ENCODE measurements around the gene ITGB2.

The ITGB2 gene

DNA sequence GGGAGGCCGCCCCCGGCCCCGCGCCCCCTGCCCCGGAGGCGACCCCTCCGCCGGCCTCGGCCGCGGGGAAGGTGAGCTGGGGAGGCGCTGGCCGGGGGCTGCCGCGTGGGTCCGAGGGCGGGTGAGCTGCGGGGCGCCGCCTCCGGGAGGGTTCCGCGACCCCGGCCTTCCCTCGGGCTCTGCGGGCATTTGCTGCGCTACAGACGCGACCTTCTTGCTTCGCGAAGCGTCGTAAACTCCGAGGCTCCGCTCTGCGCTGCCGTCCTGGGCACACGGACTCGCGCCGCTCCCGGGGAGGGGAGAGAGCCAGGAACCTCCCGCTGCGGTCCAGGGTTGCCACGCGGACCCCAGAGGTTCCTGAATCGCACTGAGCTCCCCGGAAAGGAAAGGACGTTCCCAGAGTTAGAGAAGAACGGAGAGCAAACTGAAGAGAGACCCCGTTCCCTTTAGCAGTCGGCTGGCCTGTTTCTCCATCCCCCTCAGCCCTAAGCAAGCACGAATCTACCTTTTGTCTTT is 19.5 kb upstream of the ITGB2 start:
- peak; percentile 10 for DNase-seq (ENCODE audit: low spot score)

DNA sequence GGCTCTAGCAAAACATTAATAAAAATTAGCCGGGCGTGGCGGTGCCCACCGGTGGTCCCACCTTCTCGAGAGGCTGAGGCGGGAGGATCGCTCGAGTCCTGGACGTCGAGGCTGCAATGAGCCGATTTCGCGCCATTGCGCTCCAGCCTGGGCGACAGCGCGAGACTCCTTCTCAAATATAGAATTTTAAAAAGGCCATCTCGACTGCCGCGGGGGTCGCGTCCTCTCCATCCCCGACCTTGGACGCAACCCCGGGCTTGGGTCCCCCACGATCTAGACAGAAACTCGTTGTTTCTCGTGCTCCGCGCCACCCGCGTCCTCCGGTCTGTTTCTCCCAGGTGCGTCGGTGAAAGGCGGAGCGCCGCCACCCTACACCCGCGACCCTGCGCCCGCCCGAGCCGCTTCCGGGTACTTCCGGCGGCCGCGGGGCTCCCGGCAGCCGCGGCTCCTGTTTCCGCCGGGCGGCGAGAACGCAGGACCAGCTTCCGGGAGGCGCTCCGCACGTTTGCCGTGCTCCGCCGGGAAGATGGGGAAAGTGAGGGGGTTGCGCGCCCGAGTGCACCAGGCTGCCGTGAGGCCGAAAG is 18.9 kb upstream of the ITGB2 start, which contains the start of gene SLX9:
Gene SLX9, plus strand, starts transcription at position 498 of the 584 bp plus-strand sequence. Its CDS starts 29 bp downstream, at position 527.
- peak; percentile 93 for DNase-seq (ENCODE audit: low spot score)

DNA sequence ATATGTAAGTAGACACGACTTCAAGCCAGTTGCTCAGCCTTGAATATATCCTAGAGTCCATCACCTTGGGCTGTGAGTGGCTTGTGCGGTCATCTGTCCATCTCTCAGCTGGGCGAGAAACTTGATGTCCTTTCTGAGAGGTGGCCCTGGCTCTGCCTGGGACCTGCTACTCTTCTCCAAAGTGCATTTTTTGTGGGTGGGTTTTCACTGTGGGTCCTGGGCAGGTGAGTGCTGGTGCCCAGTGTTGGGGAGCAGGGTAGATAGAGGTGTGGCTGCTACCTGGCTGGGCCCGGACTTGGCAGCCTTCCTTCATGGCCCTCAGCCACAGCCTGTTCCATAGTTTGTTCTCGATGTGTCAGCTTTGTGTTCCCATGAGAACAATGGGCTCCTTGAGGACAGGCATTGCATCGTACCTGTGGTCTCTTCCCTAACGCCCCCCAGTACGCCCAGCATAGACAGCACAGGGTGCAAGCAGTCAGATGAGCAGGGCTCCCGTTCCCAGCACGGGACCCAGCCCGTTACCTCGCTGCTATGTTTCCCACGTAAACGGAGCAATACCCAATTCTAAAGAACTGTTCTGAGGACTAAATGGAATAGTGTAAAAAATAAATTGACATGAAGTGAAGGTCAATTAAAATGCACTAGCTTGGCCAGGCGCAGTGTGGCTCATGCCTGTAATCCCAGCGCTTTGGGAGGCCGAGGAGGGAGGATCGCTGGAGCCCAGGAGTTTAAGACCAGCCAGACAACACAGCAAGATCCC is 18.3 kb upstream of the ITGB2 start:
- no peak for DNase-seq (ENCODE audit: low spot score)

DNA sequence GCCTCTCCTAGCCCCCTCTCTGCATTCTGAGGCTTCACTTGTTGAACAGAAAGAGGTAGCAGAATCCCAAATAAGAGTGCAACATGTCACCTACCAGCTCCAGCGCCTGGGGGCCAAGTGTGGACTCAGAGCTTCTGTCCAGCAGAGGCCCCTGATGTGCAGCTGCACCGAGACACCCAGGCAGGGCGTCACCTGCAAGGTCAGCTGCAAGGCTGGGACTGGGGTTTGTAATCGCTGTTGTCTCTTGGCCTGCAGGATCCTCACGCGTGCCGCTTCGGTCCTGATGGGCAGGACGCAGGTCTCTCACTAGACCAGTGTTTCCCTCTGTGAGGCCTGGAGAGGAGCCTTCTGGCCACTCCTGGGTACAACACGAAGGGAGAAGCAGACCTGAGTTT is 14.8 kb upstream of the ITGB2 start:
- no peak for DNase-seq (ENCODE audit: low spot score)

DNA sequence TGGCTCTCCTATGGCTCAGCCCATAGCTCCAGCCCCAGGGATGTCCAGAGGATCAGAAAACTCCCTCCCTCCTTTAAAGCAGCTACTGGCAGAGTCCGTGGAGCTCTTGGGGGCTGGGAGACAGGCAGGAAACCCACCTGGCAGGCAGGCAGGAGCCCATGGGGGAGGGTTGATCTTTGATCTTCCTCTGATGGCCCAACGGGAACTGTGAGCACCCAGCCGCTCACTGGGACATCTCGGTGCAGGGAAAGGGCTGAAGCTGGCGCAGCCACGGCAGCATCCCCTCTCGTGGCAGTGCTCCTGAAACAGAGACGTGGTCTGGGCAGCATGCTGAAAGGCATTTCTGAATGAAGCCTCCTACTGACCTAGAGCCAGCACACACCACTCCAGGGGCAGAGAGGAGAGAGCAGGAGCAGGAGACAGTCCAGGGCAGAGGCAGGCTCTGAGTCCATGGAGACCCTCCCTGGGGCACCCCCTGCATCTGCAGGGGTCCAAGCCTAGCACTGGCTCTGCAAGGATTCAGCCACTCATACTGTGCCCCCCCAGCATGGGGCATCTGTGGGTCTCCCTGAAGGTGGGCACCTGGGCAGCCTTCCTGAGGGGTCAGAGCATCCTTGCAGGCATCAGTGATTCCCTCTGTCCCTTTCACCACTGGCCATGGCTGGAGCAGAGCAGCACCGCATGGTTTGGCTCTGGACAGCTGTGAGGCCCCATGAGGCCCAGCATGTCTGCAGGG is 14.3 kb upstream of the ITGB2 start:
- no peak for DNase-seq (ENCODE audit: low spot score)

- no peak for DNase-seq (ENCODE audit: low spot score)
These were observed 13.6 kb upstream of the ITGB2 start for GRCh38 chr21:44934276-44934675.

DNA sequence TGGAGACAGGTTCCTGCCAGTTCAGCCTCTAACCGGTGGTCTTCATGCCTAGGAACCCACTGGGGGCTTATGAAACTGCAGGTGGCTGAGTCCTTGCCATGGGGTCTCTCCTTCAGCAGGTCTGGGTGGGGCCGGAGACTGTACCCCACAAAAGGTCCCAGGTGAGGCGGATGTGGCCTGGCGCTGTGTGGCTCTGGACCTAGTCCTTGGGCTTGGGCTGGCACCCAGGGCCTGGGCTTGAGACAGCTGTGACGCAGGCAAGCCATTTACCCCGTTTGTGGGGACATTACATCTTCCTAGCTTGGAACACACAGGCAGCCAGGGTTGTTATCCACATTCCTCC is 13.2 kb upstream of the ITGB2 start:
- DNase-seq (ENCODE audit: low spot score): no peak

DNA sequence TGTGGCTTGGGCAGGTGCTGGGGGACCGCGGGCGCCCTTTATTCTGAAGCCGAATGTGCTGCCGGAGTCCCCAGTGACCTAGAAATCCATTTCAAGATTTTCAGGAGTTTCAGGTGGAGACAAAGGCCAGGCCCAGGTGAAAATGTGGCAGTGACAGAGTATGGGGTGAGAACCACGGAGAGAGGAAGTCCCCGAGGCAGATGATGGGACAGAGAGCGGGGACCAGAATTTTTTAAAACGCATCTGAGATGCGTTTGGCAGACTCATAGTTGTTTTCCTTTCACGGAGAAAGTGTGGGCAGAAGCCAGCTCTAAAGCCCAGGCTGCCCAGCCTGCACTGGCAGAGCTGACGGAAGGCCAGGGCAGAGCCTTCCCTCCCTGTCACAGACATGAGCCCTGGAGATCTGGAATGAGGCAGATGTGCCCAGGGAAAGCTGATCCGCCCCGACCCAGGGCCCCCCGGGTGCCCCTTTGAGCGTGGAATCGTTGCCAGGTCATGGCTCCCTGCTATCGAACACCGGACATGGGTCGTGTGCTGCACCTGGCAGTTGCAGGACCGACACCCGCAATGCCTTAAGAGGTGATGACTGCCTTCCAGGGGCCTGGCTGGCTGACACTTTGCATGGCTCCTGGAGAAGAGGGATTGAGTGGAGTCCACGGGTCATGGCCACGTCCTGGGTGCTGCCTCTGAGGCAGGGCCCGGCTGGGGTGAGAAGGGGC is 12.7 kb upstream of the ITGB2 start:
- DNase-seq (ENCODE audit: low spot score): no peak

DNA sequence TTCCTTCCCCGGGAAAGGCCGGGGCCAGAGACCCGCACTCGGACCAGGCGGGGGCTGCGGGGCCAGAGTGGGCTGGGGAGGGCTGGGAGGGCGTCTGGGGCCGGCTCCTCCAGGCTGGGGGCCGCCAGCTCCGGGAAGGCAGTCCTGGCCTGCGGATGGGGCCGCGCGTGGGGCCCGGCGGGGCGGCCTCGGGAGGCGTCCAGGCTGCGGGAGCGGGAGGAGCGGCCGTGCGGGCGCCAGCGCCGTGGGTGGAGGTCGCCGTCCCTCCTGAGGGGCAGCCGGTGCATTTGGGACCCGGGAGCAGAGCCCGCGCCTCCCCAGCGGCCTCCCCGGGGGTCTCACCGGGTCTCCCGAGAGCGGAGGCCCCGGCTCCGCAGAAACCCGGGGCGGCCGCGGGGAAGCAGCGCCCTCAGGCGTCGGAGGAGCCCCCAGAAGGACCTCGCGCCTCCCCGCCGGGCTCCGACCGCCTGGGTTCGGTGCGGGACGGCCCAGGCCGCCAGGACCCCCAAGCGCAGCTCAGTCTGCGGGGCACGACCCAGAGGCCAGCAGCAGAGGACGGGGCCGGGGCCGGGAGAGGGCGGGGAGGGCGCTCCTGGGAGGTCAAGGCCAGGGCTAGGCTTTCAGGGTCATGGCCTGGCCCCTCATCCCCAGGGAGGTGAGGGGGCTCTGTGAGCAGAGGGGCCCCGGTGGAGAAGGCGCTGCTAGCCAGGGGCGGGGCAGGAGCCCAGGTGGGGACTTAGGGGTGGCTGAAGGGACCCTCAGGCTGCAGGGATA is 11.9 kb upstream of the ITGB2 start:
- DNase-seq (ENCODE audit: low spot score): peak; percentile 70

- no peak for DNase-seq (ENCODE audit: low spot score)
These were observed 11.1 kb upstream of the ITGB2 start for GRCh38 chr21:44931501-44932407.

DNA sequence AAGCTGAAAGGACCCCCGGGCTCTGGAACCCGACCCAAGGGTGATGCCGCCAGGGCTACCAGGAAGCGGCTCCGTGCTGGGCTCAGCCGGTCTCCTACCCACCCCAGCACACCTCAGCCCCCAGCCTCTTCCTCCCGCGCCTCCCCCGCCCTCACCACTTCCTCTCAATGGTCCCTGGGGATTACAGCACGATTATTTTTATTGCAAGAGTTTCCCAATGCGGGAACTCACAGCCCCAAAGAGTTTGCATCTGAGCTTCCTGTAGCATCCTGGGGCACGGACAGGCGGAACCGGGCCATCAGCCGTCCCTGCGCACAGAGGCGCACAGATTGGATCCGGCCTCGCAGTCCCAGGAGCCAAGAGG is 10.4 kb upstream of the ITGB2 start:
- peak; percentile 55 for DNase-seq (ENCODE audit: low spot score)

- no peak for DNase-seq (ENCODE audit: low spot score)
These were observed 9.9 kb upstream of the ITGB2 start for GRCh38 chr21:44930543-44930981.

- DNase-seq (ENCODE audit: low spot score): no peak
These were observed 9.3 kb upstream of the ITGB2 start for GRCh38 chr21:44929799-44930542.

DNA sequence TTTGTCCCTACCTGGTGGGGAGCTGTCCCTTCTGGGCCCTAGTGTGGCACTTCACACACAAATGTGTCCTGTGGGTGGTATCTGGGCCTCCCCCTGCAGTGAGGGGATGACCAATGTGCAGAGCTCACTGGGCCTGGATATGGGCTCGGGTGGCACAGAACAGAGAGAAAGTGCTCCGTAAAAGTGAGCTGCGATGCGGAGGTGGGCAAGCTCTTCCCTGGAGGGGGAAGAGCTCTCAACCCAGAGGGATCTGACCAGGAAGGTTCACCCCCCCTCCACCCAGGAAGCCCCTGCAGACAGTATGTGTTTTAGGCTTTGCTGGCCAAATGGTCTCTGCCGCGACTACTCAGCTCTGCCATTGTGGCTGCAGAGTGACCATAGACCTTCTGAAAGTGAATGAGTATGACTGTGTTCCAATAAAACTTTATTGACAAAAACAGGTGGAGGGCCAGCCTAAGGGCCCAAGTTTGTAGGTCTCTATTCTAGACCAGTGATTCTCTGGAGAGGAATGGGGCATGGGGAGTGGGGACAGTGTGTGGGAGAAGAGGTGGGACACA is 8.6 kb upstream of the ITGB2 start:
- DNase-seq (ENCODE audit: low spot score): no peak

DNA sequence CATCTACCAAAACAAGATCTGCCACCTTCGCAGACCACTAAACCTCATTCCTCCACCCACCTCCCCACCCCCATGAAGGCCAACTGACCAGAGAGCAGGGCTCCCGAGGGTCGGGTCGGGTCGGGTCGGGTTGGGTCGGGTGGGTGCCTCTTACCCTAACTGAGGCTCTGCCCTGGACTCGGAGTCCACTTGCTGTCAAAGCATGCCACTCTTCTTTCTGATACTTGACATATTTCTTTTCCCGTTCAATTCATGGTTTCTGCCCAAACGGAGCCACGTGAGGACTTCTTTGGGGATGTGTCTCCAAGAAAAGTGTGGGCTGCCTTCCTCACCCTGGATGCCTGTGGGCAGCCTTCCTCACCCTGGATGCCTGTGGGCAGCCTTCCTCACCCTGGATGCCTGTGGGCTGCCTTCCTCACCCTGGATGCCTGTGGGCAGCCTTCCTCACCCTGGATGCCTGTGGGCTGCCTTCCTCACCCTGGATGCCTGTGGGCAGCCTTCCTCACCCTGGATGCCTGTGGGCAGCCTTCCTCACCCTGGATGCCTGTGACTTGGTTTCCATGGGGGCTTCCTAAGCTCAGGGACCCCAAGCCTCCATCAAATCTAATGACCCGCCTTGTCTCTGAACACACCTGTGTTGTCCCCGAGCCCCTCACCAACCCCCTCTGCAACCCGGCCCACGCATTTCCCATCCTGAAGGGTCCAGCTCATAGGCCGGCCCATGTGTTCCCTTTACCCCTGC is 8.0 kb upstream of the ITGB2 start:
- peak; percentile 60 for DNase-seq (ENCODE audit: low spot score)

- peak; percentile 67 for DNase-seq (ENCODE audit: low spot score)
These were observed 7.1 kb upstream of the ITGB2 start for GRCh38 chr21:44927587-44928461.

GRCh38 chr21:44927259-44927586 is 6.5 kb upstream of the ITGB2 start:
- no peak for DNase-seq (ENCODE audit: low spot score)

All from AG08395 (cell line).